Ascending aorta (tissue), 2 donors: ENCODE measurements around the gene ZNF574. TPM values are rescaled to one million over a fixed set of nuclear protein-coding genes. Genes with fewer than 3 reads are reported as not detected.

ENCODE experiments used
- DNase-seq, 2 donors: peaks; one replicate each; pipeline ENCODE4 v3.0.0-alpha.2; 2019; ENCODE audit warnings: low spot score in 2 of 2
- H3K27ac ChIP-seq, 2 donors: fragments of 200-600 bp; sonication (generic); one replicate each; pipeline ENCODE4 v1.5.1; 2016 to 2017; ENCODE audit warnings: mild to moderate bottlenecking in 1 of 2
- H3K27me3 ChIP-seq: fragments of 200-600 bp; sonication (generic); one replicate; pipeline ENCODE4 v1.5.1; 2017
- H3K36me3 ChIP-seq, 2 donors: fragments of 200-600 bp; sonication (generic); one replicate each; pipeline ENCODE4 v1.5.1; 2016
- H3K4me1 ChIP-seq, 2 donors: fragments of 200-600 bp; sonication (generic); one replicate each; pipeline ENCODE4 v1.5.1; 2016 to 2017; ENCODE audit warnings: mild to moderate bottlenecking in 1 of 2
- H3K4me3 ChIP-seq, 2 donors: fragments of 200-600 bp; sonication (generic); one replicate each; pipeline ENCODE4 v1.5.1; 2016 to 2017; ENCODE audit warnings: mild to moderate bottlenecking in 1 of 2
- H3K9me3 ChIP-seq, 2 donors: fragments of 200-600 bp; sonication (generic); one replicate each; pipeline ENCODE4 v1.5.1; 2016
- intact Hi-C: fragments of 100-400 bp; cut with DNase I; formaldehyde crosslinking; loops from one replicate; pipeline ENCODE4 v1.15.1; 2023
- total RNA-seq: library from RNA; depleted of rRNA; stranded (reverse); fragments of >200 nt; gene quantifications from one replicate; pipeline ENCODE4 v1.1.0, GENCODE V29; 2016
- TF ChIP-seq, protein P1 (sequence below), 3 experiments: fragments of 200-600 bp in 2 of 3; fragments of 450-650 bp in 1 of 3; sonication (generic) in 2 of 3; IDR thresholded peaks; one replicate each; pipeline ENCODE4 v1.5.1; 2016 to 2019; ENCODE audit warnings: antibody characterized with exemption in 3 of 3, mild to moderate bottlenecking in 1 of 3, moderate library complexity in 1 of 3

ZNF574 gene
- total RNA-seq, 1 donor from 2014 or later = 14.9 TPM

DNA sequence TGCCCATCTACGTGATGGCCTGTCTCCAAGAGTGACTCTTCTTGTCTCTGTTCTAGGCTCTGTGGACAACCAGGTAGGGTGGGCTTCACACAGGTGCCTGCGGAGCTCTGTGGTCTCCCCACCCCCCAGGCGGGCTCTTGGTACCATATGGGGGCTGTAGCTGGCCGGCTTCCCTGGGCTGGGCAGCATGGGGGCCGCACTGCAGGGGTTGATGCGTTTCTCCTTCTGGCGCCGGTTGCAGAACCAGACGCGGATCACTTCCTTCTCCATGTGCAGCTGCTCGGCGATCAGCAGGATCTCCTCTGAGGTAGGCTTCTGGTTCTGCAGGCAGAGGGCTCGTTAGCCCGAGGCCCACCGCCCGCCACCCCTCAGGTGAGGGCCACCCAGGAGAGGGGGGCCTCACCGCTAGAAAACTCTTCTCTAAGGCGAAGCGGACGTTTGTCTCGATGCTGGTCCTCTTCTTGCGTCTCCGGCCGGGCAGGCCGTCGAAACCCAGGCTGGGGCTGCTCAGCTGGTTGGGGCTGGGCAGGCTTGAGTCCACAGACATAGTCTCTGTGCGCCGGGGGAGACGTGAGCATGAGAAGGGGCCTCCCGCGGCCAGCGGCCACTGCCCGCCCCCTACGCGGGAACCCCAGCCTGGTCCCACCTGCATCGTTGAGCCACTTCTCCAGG is 19.3 kb downstream of the ZNF574 start:
- no peaks in the 10 kb centered on the region for H3K36me3 ChIP-seq
- no peak overlapping the region for H3K27ac ChIP-seq
- intact Hi-C loops = no loop called here
- H3K4me3 ChIP-seq = no peak overlapping the region
- TF ChIP-seq, protein P1, sequence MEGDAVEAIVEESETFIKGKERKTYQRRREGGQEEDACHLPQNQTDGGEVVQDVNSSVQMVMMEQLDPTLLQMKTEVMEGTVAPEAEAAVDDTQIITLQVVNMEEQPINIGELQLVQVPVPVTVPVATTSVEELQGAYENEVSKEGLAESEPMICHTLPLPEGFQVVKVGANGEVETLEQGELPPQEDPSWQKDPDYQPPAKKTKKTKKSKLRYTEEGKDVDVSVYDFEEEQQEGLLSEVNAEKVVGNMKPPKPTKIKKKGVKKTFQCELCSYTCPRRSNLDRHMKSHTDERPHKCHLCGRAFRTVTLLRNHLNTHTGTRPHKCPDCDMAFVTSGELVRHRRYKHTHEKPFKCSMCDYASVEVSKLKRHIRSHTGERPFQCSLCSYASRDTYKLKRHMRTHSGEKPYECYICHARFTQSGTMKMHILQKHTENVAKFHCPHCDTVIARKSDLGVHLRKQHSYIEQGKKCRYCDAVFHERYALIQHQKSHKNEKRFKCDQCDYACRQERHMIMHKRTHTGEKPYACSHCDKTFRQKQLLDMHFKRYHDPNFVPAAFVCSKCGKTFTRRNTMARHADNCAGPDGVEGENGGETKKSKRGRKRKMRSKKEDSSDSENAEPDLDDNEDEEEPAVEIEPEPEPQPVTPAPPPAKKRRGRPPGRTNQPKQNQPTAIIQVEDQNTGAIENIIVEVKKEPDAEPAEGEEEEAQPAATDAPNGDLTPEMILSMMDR (IDR thresholded peaks at IDR 0.05) = no peak
- H3K4me1 ChIP-seq = no peaks in the 10 kb centered on the region
- no peaks in the 10 kb centered on the region for H3K27me3 ChIP-seq
- DNase-seq = no peak
- no peaks in the 10 kb centered on the region for H3K9me3 ChIP-seq

- H3K4me1 ChIP-seq = no peaks in the 10 kb centered on the region
- H3K36me3 ChIP-seq = no peaks in the 10 kb centered on the region
- H3K9me3 ChIP-seq = no peaks in the 10 kb centered on the region
- TF ChIP-seq, protein P1 (IDR thresholded peaks at IDR 0.05) = no peak
- no peak overlapping the region for H3K27ac ChIP-seq
- DNase-seq = no peak
- no peak overlapping the region for H3K4me3 ChIP-seq
- H3K27me3 ChIP-seq = no peaks in the 10 kb centered on the region
- intact Hi-C loops = no loop called here
Observed at GRCh38 chr19:42095814-42096230, 19.9 kb downstream of the ZNF574 start.

GRCh38 chr19:42096255-42096837 is 20.4 kb downstream of the ZNF574 start:
- TF ChIP-seq, protein P1 (IDR thresholded peaks at IDR 0.05) = no peak
- Histone ChIP-seq H3K4me1 (no peaks in the 10 kb centered on the region), H3K27ac (no peak overlapping the region), H3K4me3 (no peak overlapping the region), H3K9me3 (no peaks in the 10 kb centered on the region), H3K27me3 (no peaks in the 10 kb centered on the region), H3K36me3 (no peaks in the 10 kb centered on the region)
- intact Hi-C loops = no loop called here
- no peak for DNase-seq

DNA sequence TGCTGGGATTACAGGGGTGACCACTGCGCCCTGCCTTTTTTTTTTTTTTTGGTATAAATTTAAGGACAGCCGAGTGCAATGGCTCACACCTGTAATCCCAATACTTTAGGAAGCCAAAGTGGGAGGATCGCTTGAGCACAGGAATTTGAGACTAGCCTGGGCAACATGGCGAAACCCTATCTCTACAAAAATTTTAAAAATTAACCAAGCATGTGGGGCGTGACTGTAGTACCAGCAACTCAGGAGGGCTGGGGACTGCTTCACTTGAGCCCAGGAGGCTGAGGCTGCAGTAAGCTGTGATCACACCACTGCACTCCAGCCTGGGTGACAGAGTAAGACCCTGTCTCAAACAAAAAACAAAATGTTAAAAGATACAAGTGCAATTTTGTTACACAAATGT is 21.5 kb downstream of the ZNF574 start:
- no peak overlapping the region for H3K27ac ChIP-seq
- H3K4me3 ChIP-seq = no peak overlapping the region
- H3K36me3 ChIP-seq = no peaks in the 10 kb centered on the region
- no peak for DNase-seq
- TF ChIP-seq, protein P1 (IDR thresholded peaks at IDR 0.05) = no peak
- intact Hi-C loops = no loop called here
- H3K4me1 ChIP-seq = no peaks in the 10 kb centered on the region
- H3K9me3 ChIP-seq = no peaks in the 10 kb centered on the region
- no peaks in the 10 kb centered on the region for H3K27me3 ChIP-seq

DNA sequence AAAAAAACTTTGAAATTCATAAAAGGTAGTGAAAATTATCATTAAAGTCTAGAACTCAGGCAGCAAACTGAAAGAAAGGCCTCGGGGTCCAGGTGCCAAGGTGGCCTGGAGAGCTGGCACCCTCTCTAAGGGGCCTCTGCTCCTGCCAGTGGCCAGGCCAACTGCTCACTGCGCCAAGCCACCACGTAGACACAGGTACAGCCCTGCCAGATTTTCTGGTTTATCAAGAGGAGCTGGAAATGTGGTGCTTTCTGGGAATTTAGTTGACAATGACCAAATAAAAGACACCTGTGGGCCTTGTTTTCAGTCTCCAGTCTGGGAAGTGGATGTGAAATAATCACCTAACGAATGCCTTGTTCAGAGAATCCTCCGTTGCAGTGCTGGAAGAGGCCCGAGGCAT is 22.8 kb downstream of the ZNF574 start:
- no peaks in the 10 kb centered on the region for H3K9me3 ChIP-seq
- no peak overlapping the region for H3K4me3 ChIP-seq
- no peaks in the 10 kb centered on the region for H3K4me1 ChIP-seq
- DNase-seq = no peak
- no peaks in the 10 kb centered on the region for H3K36me3 ChIP-seq
- no peaks in the 10 kb centered on the region for H3K27me3 ChIP-seq
- H3K27ac ChIP-seq = no peak overlapping the region
- TF ChIP-seq, protein P1 (IDR thresholded peaks at IDR 0.05) = no peak
- intact Hi-C loops = no loop called here
